ENCODE measurements around the gene PLB1.
"Not testable (repeated sequence)": the region's sequence is repeated elsewhere in the genome, so short reads cannot be mapped to it uniquely, and the experiment has no call there.

PLB1 gene

DNA sequence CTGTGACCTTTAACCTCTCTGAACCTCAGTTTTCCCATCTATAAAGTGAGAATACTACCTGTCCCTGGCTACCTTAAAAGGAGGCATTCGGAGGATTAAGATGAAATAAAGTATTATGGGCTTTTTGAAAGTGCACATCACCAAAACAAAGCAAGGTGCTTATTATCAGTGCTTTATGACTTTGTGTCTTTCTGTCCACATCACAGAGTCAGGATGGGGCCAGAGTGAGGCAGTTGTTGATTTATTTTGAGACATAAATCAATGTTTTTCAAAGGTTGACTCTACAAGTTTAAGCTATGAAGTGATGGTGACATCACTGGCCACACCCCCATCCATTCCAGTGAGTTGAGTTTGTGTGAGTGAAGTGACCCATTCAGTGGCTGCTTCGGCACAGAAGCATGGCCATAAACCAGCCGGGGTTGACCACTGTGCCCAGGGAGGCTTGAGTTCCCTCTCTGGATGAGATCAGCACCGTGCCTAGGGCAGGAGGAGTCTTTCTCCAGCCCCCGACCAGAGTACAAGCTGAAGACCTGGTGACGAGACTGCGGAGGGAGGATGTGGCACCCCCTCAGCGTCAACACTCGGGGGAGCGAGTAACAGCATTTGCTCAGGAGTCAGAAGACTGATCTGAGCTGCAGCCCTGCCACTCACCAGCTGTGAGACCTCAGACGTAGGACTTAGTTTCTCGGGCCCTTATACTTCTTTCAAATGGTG lies 166.8 kb downstream of the PLB1 start:
- DNase-seq = no peak
- Mint-ChIP-seq H3K27ac (no peak overlapping the region), H3K9me3 (peaks cover 0 to 5% of the 10 kb centered on the region in 2 donors), H3K27me3 (no peaks in the 10 kb centered on the region), H3K4me3 (no peak overlapping the region), H3K4me1 (peaks cover under 1% of the 10 kb centered on the region)
- no peak for ATAC-seq

DNA sequence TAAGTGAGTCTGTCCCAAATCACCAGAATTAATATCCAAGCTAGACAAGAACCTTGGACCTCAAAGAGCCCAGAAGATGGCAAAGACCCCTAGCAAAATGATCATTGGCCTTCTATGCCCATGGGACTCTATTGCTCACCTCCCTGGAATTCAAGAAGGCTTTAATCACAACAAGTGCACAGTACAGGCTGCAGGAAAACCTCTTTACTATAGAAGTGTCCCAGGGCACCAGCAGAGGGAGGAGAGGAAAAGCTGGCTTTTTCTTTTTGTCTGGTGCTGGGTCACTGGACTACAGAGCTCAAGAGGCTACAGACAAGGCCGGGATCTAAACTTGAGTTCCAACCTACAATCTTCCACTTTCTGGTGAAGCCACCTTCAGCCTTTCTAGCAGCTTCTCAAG lies 167.5 kb downstream of the PLB1 start:
- no peaks in the 10 kb centered on the region for H3K27me3 Mint-ChIP-seq
- peaks cover 0 to 2% of the 10 kb centered on the region in 2 donors for H3K9me3 Mint-ChIP-seq
- H3K27ac Mint-ChIP-seq = no peak overlapping the region
- ATAC-seq (no peak), DNase-seq (no peak)
- no peak overlapping the region for H3K4me3 Mint-ChIP-seq
- H3K4me1 Mint-ChIP-seq = no peaks in the 10 kb centered on the region

DNA sequence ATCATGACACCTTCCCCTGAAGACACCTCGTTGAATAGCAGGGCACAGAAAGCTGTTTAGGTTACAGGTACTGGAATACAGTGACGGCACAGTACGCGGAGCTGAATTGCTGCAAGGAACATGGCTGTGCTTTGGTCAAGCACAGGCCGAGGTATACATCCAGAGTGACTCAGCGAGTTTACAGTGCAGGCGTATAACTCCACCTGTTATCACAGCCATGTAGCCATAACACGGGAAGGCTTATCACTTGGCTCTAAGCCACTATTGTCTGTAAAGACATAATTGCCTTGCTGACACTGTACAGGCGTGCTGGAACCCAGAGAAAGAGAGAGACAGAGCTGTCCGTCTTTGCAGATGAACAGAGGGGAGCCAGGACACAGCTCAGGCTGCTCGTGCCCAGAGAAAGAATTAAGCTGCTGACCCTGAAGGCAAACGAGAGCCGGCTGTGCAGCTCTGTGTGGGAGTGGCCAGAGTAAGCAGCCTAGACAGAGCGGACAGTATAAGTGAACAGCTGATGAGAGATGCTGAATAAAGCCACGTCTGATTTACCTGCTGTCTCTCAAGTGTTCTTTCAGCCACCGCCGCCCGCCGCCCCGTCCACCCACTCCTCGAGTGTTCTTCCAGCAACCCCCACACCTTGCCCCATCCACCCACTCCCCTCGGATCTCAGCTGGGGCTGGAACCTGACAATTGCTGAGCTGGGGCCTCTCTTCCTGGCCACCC lies 168.4 kb downstream of the PLB1 start:
- Mint-ChIP-seq H3K9me3 (no peaks in the 10 kb centered on the region), H3K27ac (no peak overlapping the region), H3K4me3 (no peak overlapping the region), H3K4me1 (no peaks in the 10 kb centered on the region), H3K27me3 (no peaks in the 10 kb centered on the region)
- no peak for ATAC-seq
- no peak for DNase-seq

DNA sequence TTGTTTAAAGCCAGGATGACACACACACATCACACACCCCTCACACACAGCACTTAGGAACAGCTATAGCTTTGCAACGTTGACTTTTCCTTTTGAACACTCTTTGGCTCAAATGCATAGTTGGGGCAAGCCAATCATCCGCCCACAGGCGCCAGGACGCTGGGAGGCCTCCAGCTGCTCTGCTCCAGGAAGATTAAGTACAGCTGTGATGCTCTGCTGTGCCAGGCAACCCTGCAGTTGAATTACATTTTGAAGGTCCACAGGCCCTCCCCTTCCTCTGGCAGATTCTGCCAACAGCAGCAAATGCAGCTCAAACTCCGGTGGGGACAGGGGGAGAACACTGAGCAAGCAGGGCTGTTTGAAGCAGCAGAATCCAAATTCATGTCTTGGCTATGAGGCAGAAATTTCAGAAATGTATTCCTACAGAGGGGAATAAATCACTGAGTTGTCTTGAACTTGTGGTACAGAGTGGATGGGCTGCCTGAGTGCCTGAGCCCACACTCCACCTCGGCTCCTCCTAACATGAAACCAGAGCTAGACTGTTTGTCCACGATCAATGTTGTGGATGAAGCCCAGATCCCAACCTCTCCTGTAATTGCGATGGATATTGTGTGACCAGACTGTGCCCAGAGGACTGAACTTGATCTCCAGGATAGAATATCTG lies 169.3 kb downstream of the PLB1 start:
- Mint-ChIP-seq H3K27ac (peak overlapping the region; percentile 3 to 24), H3K4me1 (no peaks in the 10 kb centered on the region), H3K4me3 (no peak overlapping the region), H3K9me3 (no peaks in the 10 kb centered on the region), H3K27me3 (no peaks in the 10 kb centered on the region)
- DNase-seq (no peak), ATAC-seq (no peak)

DNA sequence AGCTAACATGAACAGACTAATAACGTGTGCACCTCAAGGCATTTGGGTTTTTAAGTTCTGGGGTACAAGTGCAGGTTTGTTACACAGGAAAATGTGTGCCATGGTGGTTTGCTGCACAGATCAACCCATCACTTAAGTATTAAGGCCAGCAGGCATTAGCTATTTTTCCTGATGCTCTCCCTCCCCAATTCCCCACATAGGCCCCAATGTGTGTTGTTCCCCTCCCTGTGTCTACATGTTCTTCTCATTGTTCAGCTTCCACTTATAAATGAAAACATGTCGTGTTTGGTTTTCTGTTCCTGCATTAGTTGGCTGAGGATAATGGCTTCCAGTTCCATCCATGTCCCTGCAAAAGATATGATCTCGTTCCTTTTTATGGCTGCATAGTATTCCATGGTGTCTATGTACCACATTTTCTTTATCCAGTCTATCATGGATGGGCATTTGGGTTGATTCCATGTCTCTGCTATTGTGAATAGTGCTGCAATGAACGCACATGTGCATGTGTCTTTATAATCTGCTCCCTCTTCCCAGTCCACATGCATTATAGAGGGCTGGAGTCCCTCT lies 170.0 kb downstream of the PLB1 start:
- ATAC-seq, H3K4me3 Mint-ChIP-seq, H3K27me3 Mint-ChIP-seq, DNase-seq, H3K4me1 Mint-ChIP-seq, H3K9me3 Mint-ChIP-seq: not testable (repeated sequence)
- H3K27ac Mint-ChIP-seq = peak overlapping the region in 1 of 2 donors; percentile 3

DNA sequence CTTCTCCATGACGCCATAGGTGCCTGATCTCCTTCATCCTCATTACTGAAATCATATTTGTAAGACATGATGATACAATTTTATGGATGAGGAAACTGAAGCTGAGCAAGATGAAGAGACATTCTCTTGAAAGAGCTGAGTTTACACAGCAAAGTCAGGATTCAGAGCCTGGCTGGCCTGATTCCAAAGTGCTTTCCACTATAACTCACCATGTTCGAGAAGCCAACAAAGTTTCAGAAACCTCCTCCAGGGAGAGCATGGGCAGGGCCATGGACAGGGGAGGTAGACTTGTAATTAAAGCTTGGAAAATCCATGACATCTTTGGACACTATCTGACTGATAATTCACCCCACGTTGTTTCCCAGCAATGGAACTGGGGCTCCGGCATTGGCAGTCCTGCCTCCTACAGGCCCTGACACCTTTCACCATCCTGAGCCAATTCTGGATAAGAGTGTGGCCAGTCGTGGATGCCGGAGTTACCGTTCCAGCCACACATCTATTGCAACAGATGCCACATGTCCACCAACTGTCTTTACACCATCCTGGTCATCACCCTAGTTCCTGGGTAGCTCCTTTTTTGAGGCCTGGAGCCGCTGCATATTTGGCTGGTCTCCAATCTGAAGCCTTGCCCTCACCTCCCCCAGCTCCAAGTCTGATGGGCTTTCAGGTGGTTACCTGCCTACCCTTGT lies 170.8 kb downstream of the PLB1 start:
- ATAC-seq (no peak), DNase-seq (no peak)
- Mint-ChIP-seq H3K4me3 (no peak overlapping the region), H3K27me3 (no peaks in the 10 kb centered on the region), H3K4me1 (no peaks in the 10 kb centered on the region), H3K27ac (no peak overlapping the region), H3K9me3 (no peaks in the 10 kb centered on the region)

DNA sequence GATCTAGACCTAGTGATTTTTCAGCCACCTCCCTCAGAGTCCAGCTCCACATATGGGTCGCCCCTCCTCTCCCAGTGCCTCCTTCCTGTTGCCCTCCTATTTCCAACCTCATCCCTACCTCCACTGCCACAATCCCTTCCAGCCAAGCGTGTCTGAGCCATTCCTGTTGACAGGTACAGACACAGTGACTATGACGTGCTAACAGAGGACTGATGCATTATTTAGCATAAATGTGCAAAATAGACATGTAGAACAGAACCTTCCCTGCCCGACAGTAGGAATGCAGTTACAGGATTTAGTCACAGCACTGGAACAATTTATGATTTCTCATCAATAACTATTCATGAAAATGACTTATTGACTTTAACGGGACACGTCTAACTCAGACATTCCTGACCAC lies 171.4 kb downstream of the PLB1 start:
- H3K27me3 Mint-ChIP-seq = no peaks in the 10 kb centered on the region
- H3K9me3 Mint-ChIP-seq = peaks cover 2 to 3% of the 10 kb centered on the region in 2 donors
- no peak overlapping the region for H3K4me3 Mint-ChIP-seq
- ATAC-seq (no peak), DNase-seq (no peak)
- no peaks in the 10 kb centered on the region for H3K4me1 Mint-ChIP-seq
- H3K27ac Mint-ChIP-seq = peak overlapping the region in 1 of 2 donors; percentile 22

DNA sequence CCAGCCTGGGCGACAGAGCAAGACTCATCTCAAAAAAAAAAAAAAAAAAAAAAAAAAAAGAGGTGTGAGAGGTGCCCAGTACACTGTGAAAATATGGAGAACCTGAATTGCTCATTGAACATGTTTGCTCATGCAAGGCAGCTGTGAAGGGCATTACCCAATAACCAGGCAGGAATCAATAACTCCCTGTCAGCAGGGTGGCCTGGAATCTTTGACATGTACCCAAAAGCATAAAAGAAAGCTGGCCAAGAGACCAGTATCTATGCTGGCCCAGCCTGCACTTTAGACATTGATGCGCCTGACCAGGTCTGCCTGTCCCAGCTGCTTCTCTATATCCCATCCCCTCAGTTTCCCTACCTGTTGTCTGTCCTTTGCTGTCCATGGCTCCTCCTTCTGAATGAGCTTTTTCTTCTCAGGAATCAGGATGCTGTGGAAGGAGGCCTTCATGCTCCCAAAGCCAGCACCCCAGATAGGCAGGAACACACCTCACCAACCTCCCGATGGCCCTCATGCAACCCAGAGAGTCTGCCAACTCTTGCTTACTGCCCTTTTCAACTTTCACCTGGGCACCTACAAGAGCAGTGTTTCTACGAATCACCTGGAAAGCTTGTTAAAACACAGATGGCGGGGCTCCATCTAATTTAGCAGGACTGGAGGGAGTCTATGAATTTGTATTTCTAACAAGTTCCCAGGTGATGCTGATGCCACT lies 172.4 kb downstream of the PLB1 start:
- H3K9me3 Mint-ChIP-seq = peaks cover 12 to 13% of the 10 kb centered on the region in 2 donors
- no peak overlapping the region for H3K27ac Mint-ChIP-seq
- H3K27me3 Mint-ChIP-seq = no peaks in the 10 kb centered on the region
- ATAC-seq = no peak
- no peak overlapping the region for H3K4me3 Mint-ChIP-seq
- H3K4me1 Mint-ChIP-seq = no peaks in the 10 kb centered on the region
- no peak for DNase-seq

DNA sequence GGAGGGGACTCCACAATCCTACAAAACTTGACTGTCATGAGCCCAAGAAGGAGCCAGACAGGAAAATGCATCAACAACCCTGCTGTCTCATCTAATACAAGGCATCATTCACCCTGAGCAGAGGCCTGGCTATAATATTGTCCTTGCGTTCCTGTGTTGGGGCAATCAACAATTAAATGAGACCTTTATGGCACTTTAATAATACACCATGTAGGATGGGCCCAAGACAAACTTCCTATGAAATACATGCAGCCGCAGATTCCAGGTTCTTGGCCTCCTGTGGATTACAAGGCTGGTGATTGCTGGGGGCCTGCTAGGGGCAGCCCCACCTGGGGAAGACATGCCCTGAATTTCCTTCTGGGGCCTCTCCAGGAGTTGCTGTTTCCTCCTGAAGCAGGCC lies 173.0 kb downstream of the PLB1 start:
- H3K27me3 Mint-ChIP-seq = no peaks in the 10 kb centered on the region
- no peak overlapping the region for H3K4me3 Mint-ChIP-seq
- peaks cover under 1% of the 10 kb centered on the region for H3K4me1 Mint-ChIP-seq
- no peak overlapping the region for H3K27ac Mint-ChIP-seq
- no peak for DNase-seq
- no peak for ATAC-seq
- peaks cover 17 to 19% of the 10 kb centered on the region in 2 donors for H3K9me3 Mint-ChIP-seq

DNA sequence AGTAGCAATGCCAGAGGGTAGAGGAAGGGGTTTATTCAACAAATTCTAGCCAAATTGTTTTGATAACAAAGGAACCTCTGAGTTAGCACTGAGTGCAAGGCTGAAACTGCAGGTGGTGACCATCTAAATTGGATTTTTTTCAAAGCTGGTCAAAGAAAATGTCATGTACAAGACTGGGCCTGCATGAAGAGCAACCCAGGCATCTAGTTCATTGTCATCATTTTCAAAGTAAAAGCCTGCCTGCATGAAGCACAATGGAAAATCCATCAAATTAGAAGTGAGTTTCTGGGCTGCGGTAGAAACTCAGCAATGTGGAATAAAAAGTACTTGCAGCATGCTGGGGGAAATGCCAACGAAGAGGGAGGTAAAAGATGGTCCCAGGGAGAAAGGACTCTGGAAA lies 175.0 kb downstream of the PLB1 start:
- H3K27ac Mint-ChIP-seq = no peak overlapping the region

DNA sequence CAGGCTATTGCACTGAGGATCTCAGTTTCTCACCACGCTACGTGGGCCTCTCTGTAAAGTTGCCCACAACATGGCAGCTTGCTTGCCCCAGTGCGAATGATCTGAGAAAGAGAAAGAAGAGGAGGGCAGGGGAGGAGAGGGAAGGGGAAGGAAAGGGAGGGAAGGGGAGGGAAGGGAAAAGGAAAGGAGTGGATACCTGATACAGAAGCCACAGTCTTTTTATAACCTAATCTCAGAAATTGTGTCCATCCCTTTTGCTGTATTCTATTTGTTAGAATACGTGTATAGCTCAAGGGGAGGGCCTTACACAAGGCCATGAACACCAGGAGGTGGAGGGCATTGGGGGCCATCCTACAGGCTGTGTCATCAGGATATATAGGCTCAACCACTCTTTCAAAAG lies 177.5 kb downstream of the PLB1 start:
- Mint-ChIP-seq H3K9me3 (peaks cover 17 to 28% of the 10 kb centered on the region in 2 donors), H3K27me3 (no peaks in the 10 kb centered on the region), H3K4me1 (peaks cover 19% of the 10 kb centered on the region), H3K27ac (no peak overlapping the region), H3K4me3 (no peak overlapping the region)
- no peak for ATAC-seq
- no peak for DNase-seq

More for the DNA sequence above, 175.0 kb downstream of the PLB1 start:
- DNase-seq = no peak
- Mint-ChIP-seq H3K4me1 (peaks cover 10% of the 10 kb centered on the region), H3K27me3 (no peaks in the 10 kb centered on the region), H3K4me3 (no peak overlapping the region), H3K9me3 (peaks cover 17 to 28% of the 10 kb centered on the region in 2 donors)
- no peak for ATAC-seq

DNA sequence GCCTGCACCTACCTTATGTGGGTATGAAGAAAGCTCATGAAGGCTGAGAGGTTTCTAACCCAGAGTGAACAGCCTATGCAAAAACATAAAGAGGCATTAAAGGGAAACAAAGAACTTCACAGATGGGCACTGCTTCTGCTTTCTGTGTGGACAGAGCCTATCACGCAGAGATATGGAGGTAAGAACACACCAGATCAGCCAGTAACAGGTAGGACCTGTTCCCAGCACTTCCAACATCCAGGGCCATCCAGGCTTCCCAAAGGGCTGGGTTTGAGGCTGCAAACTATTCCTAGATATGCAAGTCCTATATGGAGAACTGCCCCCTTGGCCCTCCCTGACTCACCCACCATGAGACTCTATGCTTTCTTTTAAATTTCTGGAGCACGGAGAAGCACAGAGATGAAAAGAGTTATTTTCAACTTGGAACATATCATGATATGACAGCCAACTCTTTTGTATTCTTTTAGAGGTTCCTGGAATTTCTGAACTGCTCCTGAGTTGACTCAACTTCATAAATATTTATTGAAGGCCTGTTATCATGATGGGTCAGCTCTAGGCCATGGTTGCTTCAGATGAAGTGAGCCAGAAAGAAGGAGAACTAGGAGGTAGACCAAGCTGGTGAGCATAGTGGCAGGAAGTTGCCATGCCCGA lies 178.3 kb downstream of the PLB1 start:
- no peaks in the 10 kb centered on the region for H3K27me3 Mint-ChIP-seq
- no peak overlapping the region for H3K4me3 Mint-ChIP-seq
- ATAC-seq (no peak), DNase-seq (no peak)
- peaks cover 17 to 28% of the 10 kb centered on the region in 2 donors for H3K9me3 Mint-ChIP-seq
- peaks cover 27% of the 10 kb centered on the region for H3K4me1 Mint-ChIP-seq
- no peak overlapping the region for H3K27ac Mint-ChIP-seq

DNA sequence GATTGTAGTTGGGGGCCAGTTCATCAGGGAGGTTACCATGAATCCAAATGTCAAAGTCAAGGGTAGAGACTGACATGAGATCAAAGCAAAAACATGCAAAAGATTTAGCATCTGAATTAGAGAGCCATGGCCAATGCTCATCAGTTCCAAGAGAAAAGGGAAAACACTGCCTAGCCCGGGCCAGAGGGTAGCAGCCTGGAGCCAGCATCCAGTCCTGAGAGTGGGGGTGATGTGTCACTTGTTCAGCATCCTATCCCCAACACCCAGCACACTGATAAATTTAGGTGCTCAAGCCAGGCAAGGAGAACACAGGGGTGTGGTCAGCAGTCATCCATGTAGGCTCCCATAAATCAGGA lies 178.8 kb downstream of the PLB1 start:
- no peaks in the 10 kb centered on the region for H3K27me3 Mint-ChIP-seq
- H3K4me3 Mint-ChIP-seq = no peak overlapping the region
- H3K4me1 Mint-ChIP-seq = peaks cover 32% of the 10 kb centered on the region
- ATAC-seq (no peak), DNase-seq (no peak)
- H3K9me3 Mint-ChIP-seq = peaks cover 17 to 28% of the 10 kb centered on the region in 2 donors
- H3K27ac Mint-ChIP-seq = no peak overlapping the region

DNA sequence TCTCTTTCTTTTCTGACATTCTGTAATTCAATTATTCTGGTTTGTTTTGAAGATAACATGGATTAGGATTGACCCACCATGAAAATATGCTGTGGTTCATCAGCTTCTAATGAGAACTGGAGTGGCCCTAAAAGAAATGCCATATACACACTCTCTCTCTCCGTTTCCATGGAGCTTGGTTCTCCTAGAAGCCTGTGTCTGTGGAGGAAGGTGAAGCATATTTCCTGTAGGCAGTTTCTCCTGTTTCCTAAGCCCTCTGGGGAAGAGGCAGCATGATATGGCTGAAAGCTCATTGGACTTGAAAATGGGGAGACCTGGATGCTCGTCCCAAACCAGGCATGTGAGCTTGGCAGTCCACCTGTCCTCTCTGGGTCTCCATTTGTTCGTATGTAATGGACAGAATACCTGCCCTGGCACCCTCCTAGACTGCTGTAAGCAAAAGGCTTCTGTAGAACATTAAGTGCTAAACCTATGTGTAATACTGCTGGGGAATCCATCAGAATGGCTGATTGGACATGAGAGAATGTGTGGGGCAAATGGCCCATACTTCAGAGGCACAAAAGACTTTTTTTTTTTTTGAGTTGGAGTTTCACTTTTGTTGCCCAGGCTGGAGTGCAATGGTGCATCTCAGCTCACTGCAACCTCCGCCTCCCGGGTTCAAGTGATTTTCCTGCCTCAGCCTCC lies 180.4 kb downstream of the PLB1 start:
- Mint-ChIP-seq H3K27me3 (no peaks in the 10 kb centered on the region), H3K27ac (no peak overlapping the region), H3K9me3 (peaks cover 17 to 28% of the 10 kb centered on the region in 2 donors), H3K4me3 (no peak overlapping the region), H3K4me1 (peaks cover 44% of the 10 kb centered on the region)
- DNase-seq (no peak), ATAC-seq (no peak)

All from stimulated activated naive CD8-positive, alpha-beta T cell treated with anti-CD3 and anti-CD28 coated beads, Interleukin-15, amount 100 ng/mL, for 72 hours (primary cell).